ENCODE measurements around the gene RRAD. TPM values are rescaled to one million over a fixed set of nuclear protein-coding genes. Genes with fewer than 3 reads are reported as not detected.
"Not testable (repeated sequence)": the region's sequence is repeated elsewhere in the genome, so short reads cannot be mapped to it uniquely, and the experiment has no call there.

The RRAD gene
- total RNA-seq (ENCODE audit: low replicate concordance), result 0.72 and 3.8 TPM in 2 replicates

DNA sequence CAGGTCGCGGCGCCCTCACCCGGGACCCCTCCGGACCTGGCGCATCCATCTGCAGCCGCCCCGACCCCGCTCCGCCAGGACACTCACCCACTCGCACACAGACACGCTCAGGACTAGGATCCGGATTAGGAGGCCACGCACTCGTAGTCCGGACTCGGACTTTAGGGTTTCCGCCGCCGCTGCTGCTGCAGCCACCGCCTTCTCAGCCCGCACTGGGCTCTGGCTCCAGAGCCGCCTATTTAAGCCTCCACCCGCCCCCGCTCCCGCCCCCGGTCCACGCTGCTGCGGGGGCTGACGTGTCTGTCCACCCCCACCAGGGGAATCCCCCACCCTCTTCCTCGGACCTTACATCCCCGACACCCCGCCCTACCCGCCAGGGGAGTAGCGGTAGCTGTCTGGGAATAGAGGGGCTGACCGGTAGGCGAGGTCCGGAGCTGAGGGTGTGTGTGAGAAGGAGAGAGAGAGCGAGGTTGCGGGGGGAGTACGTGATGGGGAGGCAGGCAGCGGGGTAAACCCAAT, at the start of gene RRAD:
RRAD (minus strand) TSS at position 214 of the 519 bp plus-strand sequence. CDS start 356 bp downstream, outside the sequence.
- peak; percentile 64 for DNase-seq (ENCODE audit: low read depth)
- TF ChIP-seq, protein P1, sequence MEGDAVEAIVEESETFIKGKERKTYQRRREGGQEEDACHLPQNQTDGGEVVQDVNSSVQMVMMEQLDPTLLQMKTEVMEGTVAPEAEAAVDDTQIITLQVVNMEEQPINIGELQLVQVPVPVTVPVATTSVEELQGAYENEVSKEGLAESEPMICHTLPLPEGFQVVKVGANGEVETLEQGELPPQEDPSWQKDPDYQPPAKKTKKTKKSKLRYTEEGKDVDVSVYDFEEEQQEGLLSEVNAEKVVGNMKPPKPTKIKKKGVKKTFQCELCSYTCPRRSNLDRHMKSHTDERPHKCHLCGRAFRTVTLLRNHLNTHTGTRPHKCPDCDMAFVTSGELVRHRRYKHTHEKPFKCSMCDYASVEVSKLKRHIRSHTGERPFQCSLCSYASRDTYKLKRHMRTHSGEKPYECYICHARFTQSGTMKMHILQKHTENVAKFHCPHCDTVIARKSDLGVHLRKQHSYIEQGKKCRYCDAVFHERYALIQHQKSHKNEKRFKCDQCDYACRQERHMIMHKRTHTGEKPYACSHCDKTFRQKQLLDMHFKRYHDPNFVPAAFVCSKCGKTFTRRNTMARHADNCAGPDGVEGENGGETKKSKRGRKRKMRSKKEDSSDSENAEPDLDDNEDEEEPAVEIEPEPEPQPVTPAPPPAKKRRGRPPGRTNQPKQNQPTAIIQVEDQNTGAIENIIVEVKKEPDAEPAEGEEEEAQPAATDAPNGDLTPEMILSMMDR (IDR thresholded peaks at IDR 0.05; ENCODE audit: insufficient read depth, low read length), result peak; percentile 8
- H3K4me3 ChIP-seq (ENCODE audit: low read depth, low read length), result peak within 1 kb of the TSS; percentile 58

- DNase-seq (ENCODE audit: low read depth); H3K4me3 ChIP-seq (ENCODE audit: low read depth, low read length): not testable (repeated sequence)
Observed at GRCh38 chr16:66974932-66975246, 49.6 kb upstream of the RRAD start.

GRCh38 chr16:66974156-66974931, 49.0 kb upstream of the RRAD start:
- not testable (repeated sequence) for DNase-seq (ENCODE audit: low read depth); H3K4me3 ChIP-seq (ENCODE audit: low read depth, low read length)

GRCh38 chr16:66973716-66974115, 48.4 kb upstream of the RRAD start:
- DNase-seq (ENCODE audit: low read depth), result no peak
- H3K4me3 ChIP-seq (ENCODE audit: low read depth, low read length), result no peak overlapping the region
- TF ChIP-seq, protein P1 (IDR thresholded peaks at IDR 0.05; ENCODE audit: insufficient read depth, low read length), result no peak

GRCh38 chr16:66972983-66973382, 47.6 kb upstream of the RRAD start:
- no peak for DNase-seq (ENCODE audit: low read depth)
- TF ChIP-seq, protein P1 (IDR thresholded peaks at IDR 0.05; ENCODE audit: insufficient read depth, low read length), result no peak
- no peak overlapping the region for H3K4me3 ChIP-seq (ENCODE audit: low read depth, low read length)

- peak; percentile 22 for DNase-seq (ENCODE audit: low read depth)
- TF ChIP-seq, protein P1 (IDR thresholded peaks at IDR 0.05; ENCODE audit: insufficient read depth, low read length), result no peak
- H3K4me3 ChIP-seq (ENCODE audit: low read depth, low read length), result no peak overlapping the region
Observed at GRCh38 chr16:66970775-66971720, 45.7 kb upstream of the RRAD start.

DNA sequence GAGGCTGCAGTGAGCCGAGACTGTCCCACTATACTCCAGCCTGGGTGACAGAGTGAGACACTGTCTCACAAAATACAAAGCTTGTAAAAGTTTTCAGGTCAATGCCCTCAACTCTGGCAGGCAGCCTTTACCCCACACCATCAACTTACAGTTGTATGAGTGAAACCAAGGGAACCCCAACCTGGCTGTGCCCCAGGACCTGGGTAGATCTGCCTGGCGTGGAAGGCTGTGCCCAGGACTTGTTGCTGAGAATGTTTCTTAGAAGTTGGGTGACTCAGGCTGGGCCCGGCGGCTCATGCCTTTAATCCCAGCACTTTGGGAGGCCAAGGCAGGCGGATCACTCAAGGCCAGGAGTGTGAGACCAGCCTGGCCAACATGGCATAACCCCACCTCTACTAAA, 43.5 kb upstream of the RRAD start:
- DNase-seq (ENCODE audit: low read depth), result no peak
- H3K4me3 ChIP-seq (ENCODE audit: low read depth, low read length), result no peak overlapping the region
- TF ChIP-seq, protein P1 (IDR thresholded peaks at IDR 0.05; ENCODE audit: insufficient read depth, low read length), result no peak
